IMR-90 (cell line): ENCODE measurements around the gene SGO2. TPM values are rescaled to one million over a fixed set of nuclear protein-coding genes. Genes with fewer than 3 reads are reported as not detected.

Experiments
- ATAC-seq: fragments of 200-7000 bp; cut with Tn5 transposase; 2 replicates; pipeline ENCODE4 v1.9.1; 2020; ENCODE audit warnings: low read depth, mild to moderate bottlenecking, moderate library complexity
- BruUV-seq: library from RNA; stranded (reverse); fragments of 400-500 nt; replicated peaks from 2 replicates; lab custom pipeline; 2021; lab: Mats Ljungman, UMichigan
- CTCF ChIA-PET: fragments of 300-600 bp; formaldehyde crosslinking; extraction: SDS; loops from one replicate; lab custom pipeline; 2021; ENCODE audit warnings: antibody characterized with exemption; lab: Yijun Ruan, JAX
- POLR2A ChIA-PET: fragments of 300-600 bp; sonication (Branson Sonifier 250); formaldehyde crosslinking; loops from one replicate; lab custom pipeline; 2022; ENCODE audit warnings: antibody characterized with exemption; ENCODE audit not compliant: unreplicated experiment; lab: Charles Lee
- DNase-seq: peaks from one replicate; pipeline ENCODE4 v3.0.0; 2013
- H2AFZ ChIP-seq: replicated peaks from 2 replicates; pipeline ENCODE3; 2013; ENCODE audit warnings: low read length, mild to moderate bottlenecking; ENCODE audit not compliant: poor library complexity
- H2AK5ac ChIP-seq: 2 replicates; pipeline ENCODE4 v1.6.1; 2013; ENCODE audit warnings: low read depth, low read length, inconsistent platforms
- H2AK9ac ChIP-seq: replicated peaks from 2 replicates; pipeline ENCODE3; 2013; ENCODE audit warnings: mild to moderate bottlenecking, low read depth, low read length, moderate library complexity; ENCODE audit not compliant: poor library complexity
- H2BK120ac ChIP-seq: 2 replicates; pipeline ENCODE4 v1.6.1; 2013; ENCODE audit warnings: low read depth, low read length, inconsistent platforms
- H2BK15ac ChIP-seq: 3 replicates; pipeline ENCODE4 v1.6.1; 2013; ENCODE audit warnings: low read depth, low read length, inconsistent platforms
- H2BK20ac ChIP-seq: 2 replicates; pipeline ENCODE4 v1.6.1; 2013; ENCODE audit warnings: low read depth, mild to moderate bottlenecking, inconsistent platforms, low read length, moderate library complexity
- H2BK5ac ChIP-seq: 2 replicates; pipeline ENCODE4 v1.6.1; 2013; ENCODE audit warnings: mild to moderate bottlenecking, low read depth, low read length, inconsistent platforms; ENCODE audit not compliant: poor library complexity, severe bottlenecking
- H3K14ac ChIP-seq: replicated peaks from 2 replicates; pipeline ENCODE4 v1.6.1; 2013; ENCODE audit warnings: low read depth, low read length, inconsistent platforms
- H3K18ac ChIP-seq: 2 replicates; pipeline ENCODE4 v1.6.1; 2013; ENCODE audit warnings: low read depth, low read length, control low read depth
- H3K23ac ChIP-seq: 2 replicates; pipeline ENCODE4 v1.6.1; 2013; ENCODE audit warnings: low read depth, low read length, inconsistent platforms
- H3K27ac ChIP-seq: 2 replicates; pipeline ENCODE4 v1.5.1; 2013; ENCODE audit warnings: mild to moderate bottlenecking, control low read depth, low read length; ENCODE audit not compliant: insufficient read depth
- H3K27me3 ChIP-seq: 2 replicates; pipeline ENCODE4 v1.6.1; 2013; ENCODE audit warnings: low read length; ENCODE audit not compliant: control insufficient read depth, insufficient read depth
- H3K36me3 ChIP-seq: 2 replicates; pipeline ENCODE4 v1.6.1; 2013; ENCODE audit warnings: low read length, mixed read lengths; ENCODE audit not compliant: control insufficient read depth, insufficient read depth
- H3K4ac ChIP-seq: 2 replicates; pipeline ENCODE4 v1.6.1; 2013; ENCODE audit warnings: low read depth, low read length, inconsistent platforms
- H3K4me1 ChIP-seq: 2 replicates; pipeline ENCODE4 v1.6.1; 2013; ENCODE audit warnings: low read length, mixed read lengths; ENCODE audit not compliant: control insufficient read depth, insufficient read depth
- H3K4me2 ChIP-seq: 2 replicates; pipeline ENCODE4 v1.6.1; 2013; ENCODE audit warnings: low read depth, mild to moderate bottlenecking, control low read depth, low read length, moderate library complexity
- H3K4me3 ChIP-seq: 2 replicates; pipeline ENCODE4 v1.5.1; 2013; ENCODE audit warnings: low read depth, mild to moderate bottlenecking, control low read depth, low read length, moderate library complexity; ENCODE audit not compliant: insufficient read depth
- H3K56ac ChIP-seq: 2 replicates; pipeline ENCODE4 v1.6.1; 2013; ENCODE audit warnings: low read length, inconsistent platforms; ENCODE audit not compliant: insufficient read depth; ENCODE audit errors: extremely low read depth
- H3K79me1 ChIP-seq, 2 experiments: 2 replicates each; pipeline ENCODE4 v1.6.1; 2013; ENCODE audit warnings: low read length in 2 of 2, inconsistent platforms in 1 of 2, low read depth in 1 of 2
- H3K9ac ChIP-seq: 2 replicates; pipeline ENCODE4 v1.6.1; 2013; ENCODE audit warnings: low read depth, low read length, control low read depth
- H3K9me1 ChIP-seq: 2 replicates; pipeline ENCODE4 v1.6.1; 2013; ENCODE audit warnings: low read length, inconsistent platforms; ENCODE audit not compliant: insufficient read depth
- H3K9me3 ChIP-seq: 2 replicates; pipeline ENCODE4 v1.6.1; 2013; ENCODE audit warnings: low read length; ENCODE audit not compliant: control insufficient read depth, insufficient read depth
- H4K20me1 ChIP-seq: 2 replicates; pipeline ENCODE4 v1.6.1; 2013; ENCODE audit warnings: low read length, inconsistent platforms; ENCODE audit not compliant: insufficient read depth
- H4K5ac ChIP-seq: 2 replicates; pipeline ENCODE4 v1.6.1; 2013; ENCODE audit warnings: mild to moderate bottlenecking, low read depth, low read length, control low read depth
- H4K8ac ChIP-seq, 2 experiments: 2 replicates each; pipeline ENCODE4 v1.6.1; 2013; ENCODE audit warnings: low read depth in 2 of 2, low read length in 2 of 2, control low read depth in 1 of 2, inconsistent platforms in 1 of 2
- H4K91ac ChIP-seq: 2 replicates; pipeline ENCODE4 v1.6.1; 2013; ENCODE audit warnings: low read depth, low read length, inconsistent platforms; ENCODE audit not compliant: insufficient read depth
- BHLHE40 ChIP-seq: fragments of 150-350 bp; IDR thresholded peaks from 2 replicates; pipeline ENCODE4 v1.6.1; 2016; ENCODE audit warnings: mild to moderate bottlenecking, low read depth, low read length
- CEBPB ChIP-seq: IDR thresholded peaks from 2 replicates; pipeline ENCODE4 v1.6.1; 2012; ENCODE audit warnings: low read depth, low read length, improper control_type of control experiment
- CHD1 ChIP-seq: IDR thresholded peaks from 2 replicates; pipeline ENCODE4 v1.6.1; 2012; ENCODE audit warnings: low read depth, low read length, improper control_type of control experiment
- CTCF ChIP-seq: conservative IDR thresholded peaks from 2 replicates; pipeline ENCODE4 v1.5.1; 2012; ENCODE audit warnings: mild to moderate bottlenecking, low read depth, low read length, improper control_type of control experiment
- ELK1 ChIP-seq: fragments of 150-350 bp; IDR thresholded peaks from 2 replicates; pipeline ENCODE4 v1.6.1; 2016; ENCODE audit warnings: low read depth, mild to moderate bottlenecking, low read length, moderate library complexity, borderline replicate concordance
- FOS ChIP-seq: fragments of 150-350 bp; IDR thresholded peaks from 2 replicates; pipeline ENCODE4 v1.6.1; 2016; ENCODE audit warnings: low read depth, low read length
- MAZ ChIP-seq: IDR thresholded peaks from 2 replicates; pipeline ENCODE4 v1.6.1; 2012; ENCODE audit warnings: low read depth, mild to moderate bottlenecking, low read length, improper control_type of control experiment, moderate library complexity, borderline replicate concordance
- MXI1 ChIP-seq: IDR thresholded peaks from 2 replicates; pipeline ENCODE4 v1.6.1; 2012; ENCODE audit warnings: low read depth, mild to moderate bottlenecking, low read length, moderate library complexity, borderline replicate concordance
- NFE2L2 ChIP-seq: fragments of 150-350 bp; IDR thresholded peaks from 2 replicates; pipeline ENCODE4 v1.6.1; 2016; ENCODE audit warnings: low read depth, mild to moderate bottlenecking, low read length
- POLR2A ChIP-seq: IDR thresholded peaks from 2 replicates; pipeline ENCODE4 v1.6.1; 2012; ENCODE audit warnings: mild to moderate bottlenecking, low read depth, low read length
- RAD21 ChIP-seq: IDR thresholded peaks from 2 replicates; pipeline ENCODE4 v1.6.1; 2012; ENCODE audit warnings: low read length, improper control_type of control experiment
- RCOR1 ChIP-seq: IDR thresholded peaks from 2 replicates; pipeline ENCODE4 v1.6.1; 2012; ENCODE audit warnings: mild to moderate bottlenecking, low read length, improper control_type of control experiment; ENCODE audit not compliant: insufficient replicate concordance
- RFX5 ChIP-seq: IDR thresholded peaks from 2 replicates; pipeline ENCODE4 v1.8.0; 2012; ENCODE audit warnings: low read depth, mild to moderate bottlenecking, low read length, moderate library complexity
- SMC3 ChIP-seq: fragments of 150-350 bp; IDR thresholded peaks from 2 replicates; pipeline ENCODE4 v1.6.1; 2016; ENCODE audit warnings: low read depth, mild to moderate bottlenecking, antibody characterized with exemption, low read length, moderate library complexity
- USF2 ChIP-seq: fragments of 150-350 bp; IDR thresholded peaks from 2 replicates; pipeline ENCODE4 v1.6.1; 2017; ENCODE audit warnings: mild to moderate bottlenecking, antibody characterized with exemption, low read length, low read depth
- WGBS, 2 experiments: methylation state at CpG; one replicate each; pipeline versions ENCODE4 v1.1.5 to v1.1.7; 2013; ENCODE audit warnings: missing lambda C conversion rate in 2 of 2; ENCODE audit not compliant: insufficient read length in 1 of 2; ENCODE audit errors: extremely low coverage in 2 of 2; 5-methylcytosine and 5-hydroxymethylcytosine counted together
- dilution Hi-C: fragments of 300-500 bp; cut with HindIII; formaldehyde crosslinking; loops from one replicate; pipeline ENCODE4 v1.14.3; 2018; ENCODE audit warnings: low sequenced_read_pairs; ENCODE audit not compliant: unreplicated experiment
- in situ Hi-C: fragments of 300-500 bp; cut with MboI; formaldehyde crosslinking; loops from 3 replicates; pipeline ENCODE4 v1.14.3; 2019; ENCODE audit warnings: low sequenced_read_pairs, inconsistent platforms, mixed read lengths
- intact Hi-C: fragments of 100-400 bp; cut with micrococcal nuclease; formaldehyde crosslinking; loops from 2 replicates; pipeline ENCODE4 v1.10.0; 2022
- polyA plus RNA-seq, 3 experiments: library from polyadenylated mRNA; depleted of rRNA; stranded (reverse); fragments of >200 nt; gene quantifications; 2 replicates each; pipeline ENCODE4 v1.2.3, GENCODE V29; 2012; ENCODE audit warnings: low replicate concordance in 1 of 3
- total RNA-seq: library from RNA; depleted of rRNA; stranded (reverse); fragments of >200 nt; gene quantifications from 2 replicates; pipeline ENCODE4 v1.2.3, GENCODE V29; 2012

The SGO2 gene
- total and polyA plus RNA-seq, 2 of the 4 experiments (the other 2 are of a cell fraction), result 5.4 to 6.3 TPM

GRCh38 chr2:200613692-200614091 is 87.7 kb downstream of the SGO2 start:
- no peak for DNase-seq
- Histone ChIP-seq H2AK5ac (no peak overlapping the region), H3K9ac (no peak overlapping the region), H3K23ac (no peak overlapping the region), H3K14ac (no peak overlapping the region), H2BK15ac (peak overlapping the region; percentile 65; the same call in 1 of the 3 replicates), H3K79me1 (peaks cover 3 to 10% of the 10 kb centered on the region in 2 experiments; a peak in 1 of 4 replicates), H3K4me2 (no peak overlapping the region), H3K4me3 (no peak overlapping the region), H3K9me3 (no peaks in the 10 kb centered on the region), H3K27me3 (no peaks in the 10 kb centered on the region), H3K27ac (no peak overlapping the region), H2BK5ac (no peak overlapping the region), H3K18ac (no peak overlapping the region), H2AFZ (no peak overlapping the region), H4K91ac (no peak overlapping the region; the same call in 1 of the 2 replicates), H2BK20ac (peak overlapping the region; percentile 22; the same call in 1 of the 2 replicates), H4K8ac (no peak overlapping the region), H4K20me1 (no peaks in the 10 kb centered on the region), H3K4me1 (peaks cover 10% of the 10 kb centered on the region), H2AK9ac (no peak overlapping the region), H4K5ac (no peak overlapping the region; the same call in 1 of the 2 replicates), H3K56ac (no peak overlapping the region), H3K9me1 (peaks cover 9% of the 10 kb centered on the region), H3K4ac (peak overlapping the region; percentile 65; the same call in 1 of the 2 replicates), H2BK120ac (no peak overlapping the region), H3K36me3 (no peaks in the 10 kb centered on the region)
- in situ Hi-C loops, result no loop called here
- ChIA-PET CTCF (no interaction called here), POLR2A (no interaction called here)
- no CpG with 5 or more reads among the region's 4 CpGs for WGBS, 2 experiments
- TF ChIP-seq FOS (no peak), POLR2A (no peak), CHD1 (no peak), BHLHE40 (no peak), ELK1 (no peak), RFX5 (no peak), MAZ (no peak), CEBPB (no peak), SMC3 (no peak), RCOR1 (no peak), CTCF (no peak), USF2 (no peak), RAD21 (no peak), MXI1 (no peak), NFE2L2 (no peak)
- dilution Hi-C loops, result no loop called here
- no peak for ATAC-seq
- intact Hi-C loops, result loop anchor here (10.0 kb wide), 1 partner anchor 201 kb away; the partner anchor contains the start of gene BZW1
- BruUV-seq, result no TSS peak
